GM12878 (cell line): ENCODE results near the gene ENDOU. TPM values are rescaled to one million over a fixed set of nuclear protein-coding genes. Genes with fewer than 3 reads are reported as not detected.

Source experiments
- ATAC-seq: fragments of 200-7000 bp; cut with Tn5 transposase; 3 replicates; pipeline ENCODE4 v1.9.1; 2020; ENCODE audit warnings: mild to moderate bottlenecking, moderate library complexity
- BruUV-seq: library from RNA; stranded (reverse); fragments of 400-500 nt; replicated peaks from 2 replicates; lab custom pipeline; 2021; lab: Mats Ljungman, UMichigan
- CTCF ChIA-PET: fragments of 300-600 bp; sonication (Branson Sonifier 250); formaldehyde crosslinking; extraction: SDS; loops from one replicate; lab custom pipeline; 2021; ENCODE audit warnings: inconsistent platforms; lab: Yijun Ruan, JAX
- POLR2A ChIA-PET: fragments of 350-600 bp; formaldehyde crosslinking; extraction: SDS; loops from one replicate; lab custom pipeline; 2021; ENCODE audit warnings: inconsistent platforms; lab: Charles Lee
- RAD21 ChIA-PET: fragments of 300-600 bp; sonication (Branson Sonifier 250); formaldehyde crosslinking; loops from one replicate; lab custom pipeline; 2023; ENCODE audit warnings: antibody characterized with exemption; ENCODE audit not compliant: unreplicated experiment; lab: Charles Lee
- SMC1A ChIA-PET: fragments of 300-600 bp; sonication (Branson Sonifier 250); formaldehyde crosslinking; loops from one replicate; lab custom pipeline; 2023; ENCODE audit not compliant: unreplicated experiment, uncharacterized antibody; lab: Charles Lee
- DNase-seq: peaks from one replicate; pipeline ENCODE4 v3.0.0-alpha.2; 2011; ENCODE audit warnings: low read depth, low spot score
- FAIRE-seq: peaks from 3 replicates; lab custom pipeline; 2011; peaks lifted over from hg19 to GRCh38; lab: Jason Lieb, UNC
- H2AFZ ChIP-seq: 2 replicates; pipeline ENCODE4 v1.6.0; 2011; ENCODE audit warnings: low read depth, low read length, control low read depth; ENCODE audit not compliant: control insufficient read depth
- H3K27ac ChIP-seq: 2 replicates; pipeline ENCODE4 v1.5.1; 2011; ENCODE audit warnings: control low read depth; ENCODE audit not compliant: control insufficient read depth, insufficient read depth
- H3K27me3 ChIP-seq, 2 experiments: replicated peaks in 1 of 2; 2 replicates each; pipeline versions ENCODE4 v1.6.0 to v1.6.1; 2011; ENCODE audit warnings: low read length in 1 of 2; ENCODE audit not compliant: control insufficient read depth in 2 of 2, insufficient read depth in 2 of 2
- H3K36me3 ChIP-seq, 2 experiments: 2 replicates each; pipeline ENCODE4 v1.5.1; 2011; ENCODE audit warnings: low read length in 1 of 2; ENCODE audit not compliant: control insufficient read depth in 2 of 2, insufficient read depth in 2 of 2
- H3K4me1 ChIP-seq: 2 replicates; pipeline ENCODE4 v1.6.1; 2011; ENCODE audit warnings: mild to moderate bottlenecking, low read length, moderate library complexity, mixed read lengths; ENCODE audit not compliant: control insufficient read depth, insufficient read depth
- H3K4me2 ChIP-seq: 2 replicates; pipeline ENCODE4 v1.6.0; 2011; ENCODE audit warnings: control low read depth; ENCODE audit not compliant: control insufficient read depth, insufficient read depth
- H3K4me3 ChIP-seq: fragments of 200-600 bp; sonication (generic); 2 replicates; pipeline ENCODE4 v1.5.1; 2016
- H3K79me2 ChIP-seq: 2 replicates; pipeline ENCODE4 v1.6.0; 2011; ENCODE audit warnings: low read length; ENCODE audit not compliant: control insufficient read depth, insufficient read depth
- H3K9ac ChIP-seq: 2 replicates; pipeline ENCODE4 v1.8.0; 2011; ENCODE audit warnings: low read length, control low read depth, mixed read lengths; ENCODE audit not compliant: control insufficient read depth, insufficient read depth
- H3K9me3 ChIP-seq: replicated peaks from 3 replicates; pipeline ENCODE4 v1.5.1; 2011; ENCODE audit warnings: mild to moderate bottlenecking, low read length; ENCODE audit not compliant: control insufficient read depth, insufficient read depth
- H4K20me1 ChIP-seq: 2 replicates; pipeline ENCODE4 v1.6.0; 2011; ENCODE audit not compliant: control insufficient read depth, insufficient read depth
- BRCA1 ChIP-seq: IDR thresholded peaks from 2 replicates; pipeline ENCODE4 v1.6.1; 2011; ENCODE audit warnings: low read depth, low read length, improper control_type of control experiment
- FOXM1 ChIP-seq: IDR thresholded peaks from 2 replicates; pipeline ENCODE4 v1.6.1; 2012; ENCODE audit warnings: low read depth, mild to moderate bottlenecking, inconsistent platforms, low read length, moderate library complexity
- GABPA ChIP-seq: IDR thresholded peaks from 2 replicates; pipeline ENCODE4 v1.6.1; 2014; ENCODE audit warnings: antibody characterized with exemption, low read depth, mild to moderate bottlenecking, inconsistent platforms
- MEF2B ChIP-seq: fragments of 450-650 bp; IDR thresholded peaks from 2 replicates; pipeline ENCODE4 v1.6.1; 2018; ENCODE audit warnings: mild to moderate bottlenecking, moderate library complexity; ENCODE audit not compliant: partially characterized antibody, poor library complexity, severe bottlenecking
- MTA2 ChIP-seq: fragments of 450-650 bp; IDR thresholded peaks from 2 replicates; pipeline ENCODE4 v1.6.1; 2016; ENCODE audit warnings: low read depth, mild to moderate bottlenecking, moderate library complexity
- MYC ChIP-seq: IDR thresholded peaks from 2 replicates; pipeline ENCODE4 v1.6.1; 2011; ENCODE audit warnings: mild to moderate bottlenecking, low read length, moderate library complexity, inconsistent platforms; ENCODE audit not compliant: insufficient read depth, insufficient replicate concordance, insufficient read length, severe bottlenecking
- NFYB ChIP-seq: IDR thresholded peaks from 2 replicates; pipeline ENCODE4 v1.6.1; 2011; ENCODE audit warnings: low read depth, mild to moderate bottlenecking, low read length, improper control_type of control experiment, moderate library complexity; ENCODE audit not compliant: insufficient read depth
- NR2C1 ChIP-seq: fragments of 450-650 bp; IDR thresholded peaks from 2 replicates; pipeline ENCODE4 v1.6.1; 2017; ENCODE audit warnings: antibody characterized with exemption, mild to moderate bottlenecking, moderate library complexity
- NR2C2 ChIP-seq: IDR thresholded peaks from 2 replicates; pipeline ENCODE4 v1.6.1; 2011; ENCODE audit warnings: borderline replicate concordance, low read depth; ENCODE audit not compliant: control insufficient read depth, insufficient read length
- PAX5 ChIP-seq: IDR thresholded peaks from 2 replicates; pipeline ENCODE4 v1.6.1; 2011; ENCODE audit warnings: low read depth, low read length, borderline replicate concordance
- PML ChIP-seq: IDR thresholded peaks from 2 replicates; pipeline ENCODE4 v1.6.1; 2012; ENCODE audit warnings: low read length, inconsistent platforms
- TBL1XR1 ChIP-seq: IDR thresholded peaks from 2 replicates; pipeline ENCODE4 v1.6.1; 2012; ENCODE audit warnings: low read depth, low read length, improper control_type of control experiment
- YY1 ChIP-seq: IDR thresholded peaks from 2 replicates; pipeline ENCODE4 v1.6.1; 2011; ENCODE audit warnings: low read depth, mild to moderate bottlenecking, low read length
- WGBS: methylation state at CpG from one replicate; pipeline ENCODE4 v1.1.6; 2016; ENCODE audit warnings: low lambda C conversion rate; ENCODE audit not compliant: insufficient replicate concordance, insufficient coverage; ENCODE audit errors: missing lambda C conversion rate; 5-methylcytosine and 5-hydroxymethylcytosine counted together
- in situ Hi-C: fragments of 300-500 bp; cut with MboI; formaldehyde crosslinking; loops from 9 replicates; pipeline ENCODE4 v1.14.3; 2018; ENCODE audit warnings: mixed read lengths
- intact Hi-C: fragments of 100-400 bp; cut with micrococcal nuclease; formaldehyde crosslinking; loops from one replicate; pipeline ENCODE4 v1.14.2; 2022; ENCODE audit not compliant: unreplicated experiment
- polyA plus RNA-seq, 11 experiments: library from polyadenylated mRNA; depleted of rRNA in 4 of 11; unstranded in 6 of 11; stranded (reverse) in 5 of 11; fragments of >200 nt; fragmentation: Nextera tagmentation in 4 of 11; fragmentation: Illumina TruSeq in 1 of 11; extraction: Ambion mirVana in 4 of 11; extraction: Trizol in 1 of 11; gene quantifications; 1 replicate in 1 of 11; 2 replicates in 10 of 11; pipeline versions ENCODE4 v1.2.1 to v1.2.3, GENCODE V29; 2011 to 2016; ENCODE audit warnings: inconsistent platforms in 2 of 11, missing spikeins in 2 of 11, low read depth in 1 of 11
- total RNA-seq, 4 experiments: library from RNA; depleted of rRNA in 3 of 4; stranded (reverse); fragments of >200 nt in 3 of 4; fragmentation: Illumina TruSeq in 1 of 4; extraction: Trizol in 1 of 4; gene quantifications; 2 replicates each; pipeline versions ENCODE4 v1.2.1 to v1.2.3, GENCODE V29; 2013 to 2021
- TF ChIP-seq, protein P1 (sequence below): fragments of 450-650 bp; IDR thresholded peaks from 2 replicates; pipeline ENCODE4 v1.6.1; 2017; ENCODE audit warnings: borderline replicate concordance
- TF ChIP-seq, protein P2 (sequence below): fragments of 450-650 bp; IDR thresholded peaks from 2 replicates; pipeline ENCODE4 v1.6.1; 2016; ENCODE audit warnings: mild to moderate bottlenecking

Gene ENDOU
- total and polyA plus RNA-seq, 10 of the 15 experiments (the other 5 are each of a cell fraction or from before 2014, with no cell fraction given): 0.03 to 0.17 (median 0.10) TPM; not detected in 4

DNA sequence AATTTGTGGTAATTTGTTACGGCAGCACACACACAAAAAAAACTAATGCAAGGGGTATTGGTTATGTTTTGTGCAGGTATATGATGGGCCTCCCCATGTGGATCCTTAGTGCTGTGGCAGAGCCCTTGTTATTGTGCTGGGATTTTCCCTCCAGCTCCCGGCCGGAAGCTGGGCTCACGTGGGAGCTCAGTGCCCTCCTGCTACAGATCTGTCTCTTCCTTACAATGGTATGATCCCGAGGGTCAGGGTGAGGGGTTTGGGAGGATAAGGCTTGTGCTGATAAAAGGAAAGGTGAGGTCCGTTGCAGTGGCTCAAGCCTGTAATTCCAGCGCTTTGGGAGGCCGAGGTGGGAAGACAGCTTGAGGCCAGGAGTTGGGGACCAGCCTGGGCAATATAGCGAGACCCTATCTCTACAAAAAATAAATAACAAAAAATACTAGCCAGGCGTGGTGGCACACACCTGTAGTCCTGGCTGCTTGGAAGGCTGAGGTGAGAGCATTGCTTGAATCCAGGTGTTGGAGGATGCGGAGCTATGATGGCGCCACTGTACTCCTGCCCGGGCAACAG lies 46.9 kb upstream of the ENDOU start (continued):
- TF ChIP-seq, protein P1, sequence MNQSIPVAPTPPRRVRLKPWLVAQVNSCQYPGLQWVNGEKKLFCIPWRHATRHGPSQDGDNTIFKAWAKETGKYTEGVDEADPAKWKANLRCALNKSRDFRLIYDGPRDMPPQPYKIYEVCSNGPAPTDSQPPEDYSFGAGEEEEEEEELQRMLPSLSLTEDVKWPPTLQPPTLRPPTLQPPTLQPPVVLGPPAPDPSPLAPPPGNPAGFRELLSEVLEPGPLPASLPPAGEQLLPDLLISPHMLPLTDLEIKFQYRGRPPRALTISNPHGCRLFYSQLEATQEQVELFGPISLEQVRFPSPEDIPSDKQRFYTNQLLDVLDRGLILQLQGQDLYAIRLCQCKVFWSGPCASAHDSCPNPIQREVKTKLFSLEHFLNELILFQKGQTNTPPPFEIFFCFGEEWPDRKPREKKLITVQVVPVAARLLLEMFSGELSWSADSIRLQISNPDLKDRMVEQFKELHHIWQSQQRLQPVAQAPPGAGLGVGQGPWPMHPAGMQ: no peak

DNA sequence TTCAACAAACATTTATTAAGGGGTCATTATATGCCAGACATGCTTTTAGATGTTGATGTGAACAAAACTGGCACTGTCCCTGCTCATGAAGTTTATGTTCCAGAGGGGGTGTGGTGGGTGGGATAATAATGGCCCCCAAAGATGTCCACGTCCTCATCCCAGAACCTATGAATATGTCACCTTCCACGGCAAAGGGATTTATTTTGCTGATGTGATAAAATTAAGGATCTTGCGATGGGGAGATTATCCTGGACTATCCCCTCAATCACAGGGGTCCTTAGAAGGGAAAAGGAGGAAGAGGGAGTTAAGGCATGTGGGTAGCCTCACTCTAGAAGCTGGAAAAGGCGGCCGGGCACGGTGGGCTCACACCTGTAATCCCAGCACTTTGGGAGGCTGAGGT lies 46.0 kb upstream of the ENDOU start:
- no peaks in the 10 kb centered on the region for H3K9me3 ChIP-seq
- in situ Hi-C loops (no loop called here), intact Hi-C loops (loop anchor here (10.0 kb wide), 1 partner anchor 737 kb away; no protein-coding TSS in a partner anchor)
- no peak overlapping the region for H3K4me3 ChIP-seq
- ChIA-PET CTCF (interaction anchor here (1.1 to 19.3 kb wide), 5 partner anchors 15 to 178 kb away, joined by 3 to 814 read pairs (median 104); partner anchors contain the start of gene RAPGEF3), RAD21 (interaction anchor here (7.2 to 8.9 kb wide), 3 partner anchors 15 to 65 kb away, joined by 68 to 327 read pairs (median 83); partner anchors contain the start of gene RAPGEF3), POLR2A (interaction anchor here (5.7 kb wide), 1 partner anchor 29 kb away, joined by 40 read pairs; no protein-coding TSS in a partner anchor), SMC1A (interaction anchor here (0.7 to 7.2 kb wide), 6 partner anchors 15 to 109 kb away, joined by 3 to 267 read pairs (median 20); partner anchors contain the start of gene RAPGEF3)
- FAIRE-seq: no peak
- no peak overlapping the region for H2AFZ ChIP-seq
- ATAC-seq: no peak
- H3K9ac ChIP-seq: no peak overlapping the region
- H3K27me3 ChIP-seq: no peaks in the 10 kb centered on the region
- H3K4me1 ChIP-seq: peaks cover 17% of the 10 kb centered on the region; the same call in 1 of the 2 replicates
- no peaks in the 10 kb centered on the region for H4K20me1 ChIP-seq
- DNase-seq: no peak
- BruUV-seq: no TSS peak
- TF ChIP-seq MYC: no peak
- TF ChIP-seq NR2C1: no peak
- TF ChIP-seq TBL1XR1: no peak
- TF ChIP-seq PAX5: no peak
- no peak for TF ChIP-seq NFYB
- no peak for TF ChIP-seq NR2C2
- TF ChIP-seq BRCA1: no peak
- TF ChIP-seq, protein P2, sequence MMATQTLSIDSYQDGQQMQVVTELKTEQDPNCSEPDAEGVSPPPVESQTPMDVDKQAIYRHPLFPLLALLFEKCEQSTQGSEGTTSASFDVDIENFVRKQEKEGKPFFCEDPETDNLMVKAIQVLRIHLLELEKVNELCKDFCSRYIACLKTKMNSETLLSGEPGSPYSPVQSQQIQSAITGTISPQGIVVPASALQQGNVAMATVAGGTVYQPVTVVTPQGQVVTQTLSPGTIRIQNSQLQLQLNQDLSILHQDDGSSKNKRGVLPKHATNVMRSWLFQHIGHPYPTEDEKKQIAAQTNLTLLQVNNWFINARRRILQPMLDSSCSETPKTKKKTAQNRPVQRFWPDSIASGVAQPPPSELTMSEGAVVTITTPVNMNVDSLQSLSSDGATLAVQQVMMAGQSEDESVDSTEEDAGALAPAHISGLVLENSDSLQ: no peak
- no peak for TF ChIP-seq GABPA
- TF ChIP-seq YY1: no peak
- no peak for TF ChIP-seq MEF2B
- TF ChIP-seq FOXM1: no peak
- TF ChIP-seq PML: no peak
- no peak for TF ChIP-seq MTA2
- no peaks in the 10 kb centered on the region for H3K36me3 ChIP-seq
- WGBS: 72% methylated on average over 6 of the region's 6 CpGs
- no peak overlapping the region for H3K27ac ChIP-seq
- H3K79me2 ChIP-seq: no peaks in the 10 kb centered on the region
- no peak overlapping the region for H3K4me2 ChIP-seq
